ENCODE measurements around the gene TUBA4B.
"Not testable (repeated sequence)": the region's sequence is repeated elsewhere in the genome, so short reads cannot be mapped to it uniquely, and the experiment has no call there.

Gene TUBA4B

GRCh38 chr2:219290381-219291171, 37.5 kb downstream of the TUBA4B start:
- DNase-seq (ENCODE audit: low read depth in 2 of 2): no peak

- no peak for DNase-seq (ENCODE audit: low read depth in 2 of 2)
These were observed 38.4 kb downstream of the TUBA4B start for GRCh38 chr2:219291394-219291793.

GRCh38 chr2:219291910-219292490, 39.0 kb downstream of the TUBA4B start:
- no peak for DNase-seq (ENCODE audit: low read depth in 2 of 2)

GRCh38 chr2:219292616-219293015, 39.6 kb downstream of the TUBA4B start:
- no peak for DNase-seq (ENCODE audit: low read depth in 2 of 2)

- no peak for DNase-seq (ENCODE audit: low read depth in 2 of 2)
These were observed 40.7 kb downstream of the TUBA4B start for GRCh38 chr2:219293736-219294231.

- DNase-seq (ENCODE audit: low read depth in 2 of 2): peak; percentile 82 to 83
These were observed 41.6 kb downstream of the TUBA4B start for GRCh38 chr2:219294356-219295351.

- DNase-seq (ENCODE audit: low read depth in 2 of 2): no peak
These were observed 43.1 kb downstream of the TUBA4B start for GRCh38 chr2:219296142-219296541.

GRCh38 chr2:219296631-219297391, 43.8 kb downstream of the TUBA4B start:
- DNase-seq (ENCODE audit: low read depth in 2 of 2): no peak

- no peak for DNase-seq (ENCODE audit: low read depth in 2 of 2)
These were observed 44.9 kb downstream of the TUBA4B start for GRCh38 chr2:219297766-219298456.

GRCh38 chr2:219298759-219299371, 45.8 kb downstream of the TUBA4B start:
- peak; percentile 76 to 93 for DNase-seq (ENCODE audit: low read depth in 2 of 2)

- no peak for DNase-seq (ENCODE audit: low read depth in 2 of 2)
These were observed 46.3 kb downstream of the TUBA4B start for GRCh38 chr2:219299372-219299760.

- DNase-seq (ENCODE audit: low read depth in 2 of 2): no peak
These were observed 47.0 kb downstream of the TUBA4B start for GRCh38 chr2:219300022-219300421.

GRCh38 chr2:219302412-219302968, 49.4 kb downstream of the TUBA4B start:
- no peak for DNase-seq (ENCODE audit: low read depth in 2 of 2)

- no peak for DNase-seq (ENCODE audit: low read depth in 2 of 2)
These were observed 51.2 kb downstream of the TUBA4B start for GRCh38 chr2:219304223-219304622.

- DNase-seq (ENCODE audit: low read depth in 2 of 2): no peak
These were observed 53.0 kb downstream of the TUBA4B start for GRCh38 chr2:219306047-219306446.

GRCh38 chr2:219308142-219309101, 55.4 kb downstream of the TUBA4B start:
- DNase-seq (ENCODE audit: low read depth in 2 of 2): peak; percentile 24 to 58

GRCh38 chr2:219309278-219309677, 56.2 kb downstream of the TUBA4B start, which contains the start of gene PTPRN:
PTPRN (minus strand) TSS chr2:219309401; CDS start chr2:219309332, 69 bp downstream.
- no peak for DNase-seq (ENCODE audit: low read depth in 2 of 2)

GRCh38 chr2:219312683-219313263, 59.7 kb downstream of the TUBA4B start:
- not testable (repeated sequence) for DNase-seq (ENCODE audit: low read depth in 2 of 2)
